K562 (cell line): Measurements from ENCODE around the gene EOLA1. TPM values are rescaled to one million over a fixed set of nuclear protein-coding genes. Genes with fewer than 3 reads are reported as not detected.

ENCODE experiments used
- ATAC-seq: fragments of 200-7000 bp; cut with Tn5 transposase; 3 replicates; pipeline ENCODE4 v1.9.1; 2020; ENCODE audit warnings: moderate library complexity
- BruUV-seq: library from RNA; stranded (reverse); fragments of 400-500 nt; replicated peaks from 2 replicates; lab custom pipeline; 2021; lab: Mats Ljungman, UMichigan
- CTCF ChIA-PET: fragments of 300-600 bp; formaldehyde crosslinking; extraction: SDS; loops from one replicate; lab custom pipeline; 2021; ENCODE audit warnings: low intra/inter-chr PET ratio; lab: Yijun Ruan, JAX
- POLR2A ChIA-PET: fragments of 300-600, 350-650 bp; sonication (Branson Sonifier 250); formaldehyde crosslinking; extraction: SDS; loops from one replicate; lab custom pipeline; 2021; ENCODE audit warnings: antibody characterized with exemption, inconsistent platforms; lab: Yijun Ruan, JAX
- DNase-seq, 4 experiments: peaks; one replicate each; pipeline versions ENCODE4 v3.0.0 to v3.0.0-alpha.2; 2011 to 2018; ENCODE audit warnings: low spot score in 3 of 4, mixed read lengths in 3 of 4; ENCODE audit errors: extremely low read depth in 1 of 4
- FAIRE-seq: peaks from 2 replicates; lab custom pipeline; 2011; peaks lifted over from hg19 to GRCh38; lab: Jason Lieb, UNC
- H2AFZ ChIP-seq: 2 replicates; pipeline ENCODE4 v1.6.0; 2011; ENCODE audit warnings: low read depth, low read length, control low read depth, inconsistent platforms
- H3K27ac ChIP-seq: fragments of 200-600 bp; 3 replicates; pipeline ENCODE4 v1.8.0; 2011; ENCODE audit warnings: low read depth, mild to moderate bottlenecking, control low read depth, inconsistent platforms, low read length, moderate library complexity, mixed read lengths; ENCODE audit errors: extremely low read depth
- H3K27me3 ChIP-seq, 2 experiments: fragments of 300-600 bp in 1 of 2; 2 replicates in 1 of 2; 3 replicates in 1 of 2; pipeline versions ENCODE4 v1.6.0 to v1.8.0; 2011; ENCODE audit warnings: inconsistent platforms in 2 of 2, low read length in 2 of 2, mild to moderate bottlenecking in 1 of 2, mixed read lengths in 1 of 2, moderate library complexity in 1 of 2; ENCODE audit not compliant: control insufficient read depth in 2 of 2, insufficient read depth in 2 of 2
- H3K36me3 ChIP-seq: fragments of 300-600 bp; 3 replicates; pipeline ENCODE4 v1.8.0; 2011; ENCODE audit warnings: mild to moderate bottlenecking, low read length, inconsistent platforms; ENCODE audit not compliant: control insufficient read depth, insufficient read depth
- H3K4me1 ChIP-seq, 2 experiments: fragments of 200-600 bp in 1 of 2; replicated peaks in 1 of 2; 2 replicates in 1 of 2; 3 replicates in 1 of 2; pipeline versions ENCODE4 v1.5.1 to v1.8.0; 2011; ENCODE audit warnings: inconsistent platforms in 2 of 2, low read length in 2 of 2, mild to moderate bottlenecking in 1 of 2, mixed read lengths in 1 of 2, moderate library complexity in 1 of 2; ENCODE audit not compliant: control insufficient read depth in 2 of 2, insufficient read depth in 2 of 2
- H3K4me2 ChIP-seq: 2 replicates; pipeline ENCODE4 v1.6.1; 2011; ENCODE audit warnings: low read length, control low read depth, inconsistent platforms, mixed read lengths; ENCODE audit not compliant: insufficient read depth
- H3K4me3 ChIP-seq: fragments of 200-600 bp; sonication (generic), shearing (Covaris generic); 2 replicates; pipeline ENCODE4 v1.5.1; 2016; ENCODE audit warnings: control low read depth, inconsistent platforms
- H3K79me2 ChIP-seq: fragments of 200-600 bp; 3 replicates; pipeline ENCODE4 v1.8.0; 2011; ENCODE audit warnings: low read length, inconsistent platforms; ENCODE audit not compliant: control insufficient read depth, insufficient read depth
- H3K9ac ChIP-seq, 2 experiments: 2 replicates each; pipeline versions ENCODE4 v1.6.0 to v1.6.1; 2011; ENCODE audit warnings: low read depth in 2 of 2, low read length in 2 of 2, control low read depth in 1 of 2, inconsistent platforms in 1 of 2, mild to moderate bottlenecking in 1 of 2, mixed read lengths in 1 of 2; ENCODE audit not compliant: insufficient read depth in 1 of 2
- H3K9me1 ChIP-seq: one replicate; pipeline ENCODE4 v1.6.0; 2011; ENCODE audit warnings: inconsistent platforms, mild to moderate bottlenecking, low read length, moderate library complexity; ENCODE audit not compliant: control insufficient read depth, insufficient read depth
- H3K9me3 ChIP-seq: replicated peaks from 2 replicates; pipeline ENCODE4 v1.5.1; 2011; ENCODE audit warnings: low read depth, low read length, inconsistent platforms; ENCODE audit not compliant: control insufficient read depth, insufficient read depth
- H4K20me1 ChIP-seq: replicated peaks from 2 replicates; pipeline ENCODE4 v1.6.1; 2011; ENCODE audit warnings: low read length, inconsistent platforms, mixed read lengths; ENCODE audit not compliant: control insufficient read depth, insufficient read depth
- CEBPB ChIP-seq: fragments of 450-650 bp; IDR thresholded peaks from 2 replicates; pipeline ENCODE4 v1.6.1; 2016; ENCODE audit warnings: missing genetic modification characterization, missing compliant biosample characterization
- HCFC1 ChIP-seq: IDR thresholded peaks from 2 replicates; pipeline ENCODE4 v1.6.1; 2012; ENCODE audit warnings: low read depth, low read length, improper control_type of control experiment
- NELFE ChIP-seq: IDR thresholded peaks from 2 replicates; pipeline ENCODE4 v1.6.1; 2011; ENCODE audit warnings: mild to moderate bottlenecking; ENCODE audit not compliant: insufficient read depth, insufficient read length
- SRSF3 ChIP-seq: fragments of 200-400 bp; formaldehyde crosslinking; IDR thresholded peaks from 2 replicates; pipeline ENCODE4 v1.6.1; 2016; ENCODE audit warnings: mild to moderate bottlenecking, low read length, moderate library complexity; ENCODE audit not compliant: insufficient read depth
- TOE1 ChIP-seq, 2 experiments: fragments of 450-650 bp in 1 of 2; sonication (generic) in 1 of 2; formaldehyde crosslinking in 1 of 2; IDR thresholded peaks; 2 replicates each; pipeline versions ENCODE4 v1.7.1 to v1.8.0; 2016 to 2022; ENCODE audit warnings: borderline replicate concordance in 2 of 2, mild to moderate bottlenecking in 2 of 2, antibody characterized with exemption in 1 of 2, inconsistent platforms in 1 of 2, low read depth in 1 of 2, missing genetic modification reagents in 1 of 2, moderate library complexity in 1 of 2
- ZNF140 ChIP-seq: fragments of 250-450 bp; sonication (Bioruptor Pico); IDR thresholded peaks from 2 replicates; pipeline ENCODE4 v1.8.0; 2021; ENCODE audit warnings: moderate library complexity, mild to moderate bottlenecking, inconsistent platforms
- WGBS: fragments of 100-300 bp; shearing (Covaris generic); methylation state at CpG from one replicate; pipeline ENCODE4 v1.1.6; 2016; ENCODE audit warnings: low coverage, mixed read lengths; ENCODE audit not compliant: insufficient coverage; ENCODE audit errors: missing lambda C conversion rate; 5-methylcytosine and 5-hydroxymethylcytosine counted together
- in situ Hi-C: fragments of 300-500 bp; cut with MboI; formaldehyde crosslinking; loops from 4 replicates; pipeline ENCODE4 v1.15.0; 2018; ENCODE audit warnings: inconsistent platforms, mixed read lengths
- intact Hi-C: fragments of 100-400 bp; cut with micrococcal nuclease; formaldehyde crosslinking; loops from 2 replicates; pipeline ENCODE4 v1.14.2; 2022
- polyA plus RNA-seq, 8 experiments: library from polyadenylated mRNA; depleted of rRNA in 4 of 8; stranded (reverse) in 5 of 8; unstranded in 3 of 8; fragments of >200 nt; fragmentation: Nextera tagmentation in 2 of 8; fragmentation: Illumina TruSeq in 1 of 8; extraction: Ambion mirVana in 2 of 8; extraction: Trizol in 1 of 8; gene quantifications; 2 replicates each; pipeline versions ENCODE4 v1.2.1 to v1.2.3, GENCODE V29; 2011 to 2014; ENCODE audit warnings: inconsistent platforms in 1 of 8, missing spikeins in 1 of 8
- total RNA-seq, 7 experiments: library from RNA; depleted of rRNA in 6 of 7; stranded (reverse); fragments of >200 nt in 6 of 7; fragmentation: Illumina TruSeq in 2 of 7; extraction: Trizol in 2 of 7; gene quantifications; 2 replicates each; pipeline versions ENCODE4 v1.2.1 to v1.2.3, GENCODE V29; 2011 to 2021; ENCODE audit warnings: low replicate concordance in 1 of 7
- TF ChIP-seq, protein P1 (sequence below), 2 experiments: fragments of 450-650 bp in 1 of 2; IDR thresholded peaks; 2 replicates each; pipeline ENCODE4 v1.6.1; 2011 to 2017; ENCODE audit warnings: low read depth in 2 of 2, antibody characterized with exemption in 1 of 2, borderline replicate concordance in 1 of 2, low read length in 1 of 2, mild to moderate bottlenecking in 1 of 2, mixed read lengths in 1 of 2; ENCODE audit not compliant: control insufficient read depth in 1 of 2
- TF ChIP-seq, protein P2 (sequence below): fragments of 250-450 bp; sonication (Bioruptor Pico); IDR thresholded peaks from 2 replicates; pipeline ENCODE4 v1.9.0; 2021; ENCODE audit warnings: mild to moderate bottlenecking, inconsistent platforms

EOLA1 gene
- total and polyA plus RNA-seq, 9 of the 15 experiments (the other 6 are each of a cell fraction or from before 2014, with no cell fraction given): 6.3 to 32.9 (median 18.2) TPM

DNA sequence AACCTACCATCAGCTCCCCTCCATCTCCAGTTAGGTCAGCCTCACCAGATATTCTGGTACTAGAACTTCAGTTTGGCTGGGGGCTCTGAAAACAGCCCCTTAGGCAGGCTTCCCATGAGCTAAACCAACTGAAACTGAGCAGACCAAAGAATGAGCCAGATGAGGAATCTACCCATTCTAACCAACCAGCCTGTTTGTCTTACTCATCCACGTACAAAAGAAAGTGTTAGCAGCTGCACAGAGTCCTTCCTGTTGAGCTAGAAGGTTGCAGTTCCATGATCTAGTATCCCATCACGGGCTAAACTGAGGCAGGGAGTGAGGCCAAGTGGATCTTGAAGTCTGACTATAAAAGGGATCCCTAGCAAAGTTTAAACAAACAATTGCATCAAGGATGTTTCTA is 29.0 kb downstream of the EOLA1 start (continued):
- TF ChIP-seq NELFE (no peak), SRSF3 (no peak), TOE1 (IDR thresholded peaks at IDR 0.05; ENCODE audit: borderline replicate concordance) (no peak), TOE1 (CRISPR knock-in tag; IDR thresholded peaks at IDR 0.05; ENCODE audit: borderline replicate concordance, low read depth) (no peak), HCFC1 (no peak), ZNF140 (CRISPR knock-in tag) (no peak)
- TF ChIP-seq, protein P1, sequence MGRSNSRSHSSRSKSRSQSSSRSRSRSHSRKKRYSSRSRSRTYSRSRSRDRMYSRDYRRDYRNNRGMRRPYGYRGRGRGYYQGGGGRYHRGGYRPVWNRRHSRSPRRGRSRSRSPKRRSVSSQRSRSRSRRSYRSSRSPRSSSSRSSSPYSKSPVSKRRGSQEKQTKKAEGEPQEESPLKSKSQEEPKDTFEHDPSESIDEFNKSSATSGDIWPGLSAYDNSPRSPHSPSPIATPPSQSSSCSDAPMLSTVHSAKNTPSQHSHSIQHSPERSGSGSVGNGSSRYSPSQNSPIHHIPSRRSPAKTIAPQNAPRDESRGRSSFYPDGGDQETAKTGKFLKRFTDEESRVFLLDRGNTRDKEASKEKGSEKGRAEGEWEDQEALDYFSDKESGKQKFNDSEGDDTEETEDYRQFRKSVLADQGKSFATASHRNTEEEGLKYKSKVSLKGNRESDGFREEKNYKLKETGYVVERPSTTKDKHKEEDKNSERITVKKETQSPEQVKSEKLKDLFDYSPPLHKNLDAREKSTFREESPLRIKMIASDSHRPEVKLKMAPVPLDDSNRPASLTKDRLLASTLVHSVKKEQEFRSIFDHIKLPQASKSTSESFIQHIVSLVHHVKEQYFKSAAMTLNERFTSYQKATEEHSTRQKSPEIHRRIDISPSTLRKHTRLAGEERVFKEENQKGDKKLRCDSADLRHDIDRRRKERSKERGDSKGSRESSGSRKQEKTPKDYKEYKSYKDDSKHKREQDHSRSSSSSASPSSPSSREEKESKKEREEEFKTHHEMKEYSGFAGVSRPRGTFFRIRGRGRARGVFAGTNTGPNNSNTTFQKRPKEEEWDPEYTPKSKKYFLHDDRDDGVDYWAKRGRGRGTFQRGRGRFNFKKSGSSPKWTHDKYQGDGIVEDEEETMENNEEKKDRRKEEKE (IDR thresholded peaks at IDR 0.05; ENCODE audit: borderline replicate concordance in 1 of 2, control insufficient read depth in 1 of 2, low read depth in 2 of 2, low read length in 1 of 2): no peak

DNA sequence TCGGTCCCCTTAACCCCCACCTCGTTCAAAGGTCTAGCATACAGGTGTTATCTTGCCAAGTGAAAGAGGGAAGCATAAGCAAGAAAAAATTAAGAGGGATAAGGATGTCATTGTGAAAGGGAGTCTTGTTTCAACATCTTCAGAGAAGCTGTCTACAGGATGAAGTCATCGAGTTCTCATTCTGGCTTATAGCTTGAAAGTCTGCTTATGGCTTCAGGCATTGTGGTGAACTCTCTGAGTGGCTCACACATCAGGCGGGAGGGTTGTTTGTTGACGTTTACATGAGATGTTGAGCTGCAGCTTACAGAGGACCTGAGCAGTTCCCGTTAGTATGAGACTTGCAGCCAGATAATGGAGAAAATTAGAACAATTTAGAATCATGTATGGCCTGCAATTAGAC is 29.9 kb downstream of the EOLA1 start:
- Histone ChIP-seq H2AFZ (no peak overlapping the region), H3K4me1 (peaks cover 0 to 3% of the 10 kb centered on the region in 2 experiments; a peak in 2 of 5 replicates), H3K27me3 (0 out of 5 replicates have a peak, but pooled peaks cover 0 to 4% of the 10 kb centered on the region in 2 experiments)
- 3% methylated on average over 5 of the region's 6 CpGs for WGBS
- TF ChIP-seq, protein P2, sequence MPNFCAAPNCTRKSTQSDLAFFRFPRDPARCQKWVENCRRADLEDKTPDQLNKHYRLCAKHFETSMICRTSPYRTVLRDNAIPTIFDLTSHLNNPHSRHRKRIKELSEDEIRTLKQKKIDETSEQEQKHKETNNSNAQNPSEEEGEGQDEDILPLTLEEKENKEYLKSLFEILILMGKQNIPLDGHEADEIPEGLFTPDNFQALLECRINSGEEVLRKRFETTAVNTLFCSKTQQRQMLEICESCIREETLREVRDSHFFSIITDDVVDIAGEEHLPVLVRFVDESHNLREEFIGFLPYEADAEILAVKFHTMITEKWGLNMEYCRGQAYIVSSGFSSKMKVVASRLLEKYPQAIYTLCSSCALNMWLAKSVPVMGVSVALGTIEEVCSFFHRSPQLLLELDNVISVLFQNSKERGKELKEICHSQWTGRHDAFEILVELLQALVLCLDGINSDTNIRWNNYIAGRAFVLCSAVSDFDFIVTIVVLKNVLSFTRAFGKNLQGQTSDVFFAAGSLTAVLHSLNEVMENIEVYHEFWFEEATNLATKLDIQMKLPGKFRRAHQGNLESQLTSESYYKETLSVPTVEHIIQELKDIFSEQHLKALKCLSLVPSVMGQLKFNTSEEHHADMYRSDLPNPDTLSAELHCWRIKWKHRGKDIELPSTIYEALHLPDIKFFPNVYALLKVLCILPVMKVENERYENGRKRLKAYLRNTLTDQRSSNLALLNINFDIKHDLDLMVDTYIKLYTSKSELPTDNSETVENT (CRISPR knock-in tag): no peak
- peak; percentile 18; the same call in 1 of the 2 replicates for TF ChIP-seq CEBPB (tag)
- TF ChIP-seq, all 486 proteins: peak for 1
- no peak for ATAC-seq
- Histone ChIP-seq H3K79me2 (no peaks in the 10 kb centered on the region), H3K36me3 (no peaks in the 10 kb centered on the region), H3K9me3 (no peaks in the 10 kb centered on the region), H4K20me1 (no peaks in the 10 kb centered on the region), H3K4me2 (no peak overlapping the region), H3K9me1 (no peaks in the 10 kb centered on the region), H3K4me3 (no peak overlapping the region), H3K27ac (no peak overlapping the region), H3K9ac (no peak overlapping the region)
- in situ Hi-C loops: loop anchor here (10.0 kb wide), 1 partner anchor 56 kb away; no protein-coding TSS in a partner anchor
- FAIRE-seq: no peak
- BruUV-seq: no TSS peak
- CTCF ChIA-PET: no interaction called here
- intact Hi-C loops: no loop called here
- POLR2A ChIA-PET: no interaction called here
- peak in 1 of 4 experiments; percentile 2 for DNase-seq
